Prostate gland (tissue), 2 donors: ENCODE results near the gene P2RY6.

Experiments used
- POLR2A ChIP-seq: fragments of 450-650 bp; IDR thresholded peaks from one replicate; pipeline ENCODE4 v1.6.1; 2016; ENCODE audit warnings: antibody characterized with exemption, mild to moderate bottlenecking
- POLR2AphosphoS5 ChIP-seq: sonication (generic); formaldehyde crosslinking; IDR thresholded peaks from one replicate; pipeline ENCODE4 v1.6.1; 2017; ENCODE audit warnings: antibody characterized with exemption
- TF ChIP-seq, protein P1 (sequence below), 4 experiments: fragments of 200-600 bp in 2 of 4; fragments of 450-650 bp in 2 of 4; sonication (generic) in 2 of 4; IDR thresholded peaks; 1 replicate in 3 of 4; 2 replicates in 1 of 4; pipeline ENCODE4 v1.5.1; 2016 to 2019; ENCODE audit warnings: antibody characterized with exemption in 4 of 4, mild to moderate bottlenecking in 2 of 4, moderate library complexity in 2 of 4

DNA sequence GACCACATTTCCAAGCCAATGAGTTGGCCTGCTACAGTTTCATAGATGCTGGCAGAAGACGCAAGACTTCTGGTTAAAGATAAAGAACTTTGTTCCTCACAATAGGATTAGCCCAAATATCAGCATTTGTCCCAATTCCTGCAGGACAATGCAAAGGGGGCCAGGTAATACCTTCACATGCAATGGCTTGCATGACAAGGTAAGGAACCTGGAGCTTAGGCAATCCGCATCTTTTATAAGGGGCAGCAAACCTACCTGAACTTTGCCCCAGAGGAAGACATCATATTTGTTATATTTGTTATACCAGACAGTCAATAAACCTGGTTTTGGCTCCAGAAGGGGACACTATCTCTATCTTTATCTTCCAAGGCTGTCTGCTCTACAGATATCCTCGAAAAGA lies 5.3 kb downstream of the P2RY6 start:
- no peak for TF ChIP-seq POLR2A
- TF ChIP-seq, protein P1, sequence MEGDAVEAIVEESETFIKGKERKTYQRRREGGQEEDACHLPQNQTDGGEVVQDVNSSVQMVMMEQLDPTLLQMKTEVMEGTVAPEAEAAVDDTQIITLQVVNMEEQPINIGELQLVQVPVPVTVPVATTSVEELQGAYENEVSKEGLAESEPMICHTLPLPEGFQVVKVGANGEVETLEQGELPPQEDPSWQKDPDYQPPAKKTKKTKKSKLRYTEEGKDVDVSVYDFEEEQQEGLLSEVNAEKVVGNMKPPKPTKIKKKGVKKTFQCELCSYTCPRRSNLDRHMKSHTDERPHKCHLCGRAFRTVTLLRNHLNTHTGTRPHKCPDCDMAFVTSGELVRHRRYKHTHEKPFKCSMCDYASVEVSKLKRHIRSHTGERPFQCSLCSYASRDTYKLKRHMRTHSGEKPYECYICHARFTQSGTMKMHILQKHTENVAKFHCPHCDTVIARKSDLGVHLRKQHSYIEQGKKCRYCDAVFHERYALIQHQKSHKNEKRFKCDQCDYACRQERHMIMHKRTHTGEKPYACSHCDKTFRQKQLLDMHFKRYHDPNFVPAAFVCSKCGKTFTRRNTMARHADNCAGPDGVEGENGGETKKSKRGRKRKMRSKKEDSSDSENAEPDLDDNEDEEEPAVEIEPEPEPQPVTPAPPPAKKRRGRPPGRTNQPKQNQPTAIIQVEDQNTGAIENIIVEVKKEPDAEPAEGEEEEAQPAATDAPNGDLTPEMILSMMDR (IDR thresholded peaks at IDR 0.05), result no peak
- TF ChIP-seq POLR2AphosphoS5, result no peak
